K562 (cell line): ENCODE measurements around the gene HBB. TPM values are rescaled to one million over a fixed set of nuclear protein-coding genes. Genes with fewer than 3 reads are reported as not detected.

Experiments used
- ATAC-seq: fragments of 200-7000 bp; cut with Tn5 transposase; 3 replicates; pipeline ENCODE4 v1.9.1; 2020; ENCODE audit warnings: moderate library complexity
- BruUV-seq: library from RNA; stranded (reverse); fragments of 400-500 nt; replicated peaks from 2 replicates; lab custom pipeline; 2021; lab: Mats Ljungman, UMichigan
- CTCF ChIA-PET: fragments of 300-600 bp; formaldehyde crosslinking; extraction: SDS; loops from one replicate; lab custom pipeline; 2021; ENCODE audit warnings: low intra/inter-chr PET ratio; lab: Yijun Ruan, JAX
- POLR2A ChIA-PET: fragments of 300-600, 350-650 bp; sonication (Branson Sonifier 250); formaldehyde crosslinking; extraction: SDS; loops from one replicate; lab custom pipeline; 2021; ENCODE audit warnings: antibody characterized with exemption, inconsistent platforms; lab: Yijun Ruan, JAX
- DNase-seq, 4 experiments: peaks; one replicate each; pipeline versions ENCODE4 v3.0.0 to v3.0.0-alpha.2; 2011 to 2018; ENCODE audit warnings: low spot score in 3 of 4, mixed read lengths in 3 of 4; ENCODE audit errors: extremely low read depth in 1 of 4
- FAIRE-seq: peaks from 2 replicates; lab custom pipeline; 2011; peaks lifted over from hg19 to GRCh38; lab: Jason Lieb, UNC
- H2AFZ ChIP-seq: 2 replicates; pipeline ENCODE4 v1.6.0; 2011; ENCODE audit warnings: low read depth, low read length, control low read depth, inconsistent platforms
- H3K27ac ChIP-seq: fragments of 200-600 bp; 3 replicates; pipeline ENCODE4 v1.8.0; 2011; ENCODE audit warnings: low read depth, mild to moderate bottlenecking, control low read depth, inconsistent platforms, low read length, moderate library complexity, mixed read lengths; ENCODE audit errors: extremely low read depth
- H3K27me3 ChIP-seq, 2 experiments: fragments of 300-600 bp in 1 of 2; 2 replicates in 1 of 2; 3 replicates in 1 of 2; pipeline versions ENCODE4 v1.6.0 to v1.8.0; 2011; ENCODE audit warnings: inconsistent platforms in 2 of 2, low read length in 2 of 2, mild to moderate bottlenecking in 1 of 2, mixed read lengths in 1 of 2, moderate library complexity in 1 of 2; ENCODE audit not compliant: control insufficient read depth in 2 of 2, insufficient read depth in 2 of 2
- H3K36me3 ChIP-seq: fragments of 300-600 bp; 3 replicates; pipeline ENCODE4 v1.8.0; 2011; ENCODE audit warnings: mild to moderate bottlenecking, low read length, inconsistent platforms; ENCODE audit not compliant: control insufficient read depth, insufficient read depth
- H3K4me1 ChIP-seq, 2 experiments: fragments of 200-600 bp in 1 of 2; replicated peaks in 1 of 2; 2 replicates in 1 of 2; 3 replicates in 1 of 2; pipeline versions ENCODE4 v1.5.1 to v1.8.0; 2011; ENCODE audit warnings: inconsistent platforms in 2 of 2, low read length in 2 of 2, mild to moderate bottlenecking in 1 of 2, mixed read lengths in 1 of 2, moderate library complexity in 1 of 2; ENCODE audit not compliant: control insufficient read depth in 2 of 2, insufficient read depth in 2 of 2
- H3K4me2 ChIP-seq: 2 replicates; pipeline ENCODE4 v1.6.1; 2011; ENCODE audit warnings: low read length, control low read depth, inconsistent platforms, mixed read lengths; ENCODE audit not compliant: insufficient read depth
- H3K4me3 ChIP-seq: fragments of 200-600 bp; sonication (generic), shearing (Covaris generic); 2 replicates; pipeline ENCODE4 v1.5.1; 2016; ENCODE audit warnings: control low read depth, inconsistent platforms
- H3K79me2 ChIP-seq: fragments of 200-600 bp; 3 replicates; pipeline ENCODE4 v1.8.0; 2011; ENCODE audit warnings: low read length, inconsistent platforms; ENCODE audit not compliant: control insufficient read depth, insufficient read depth
- H3K9ac ChIP-seq, 2 experiments: 2 replicates each; pipeline versions ENCODE4 v1.6.0 to v1.6.1; 2011; ENCODE audit warnings: low read depth in 2 of 2, low read length in 2 of 2, control low read depth in 1 of 2, inconsistent platforms in 1 of 2, mild to moderate bottlenecking in 1 of 2, mixed read lengths in 1 of 2; ENCODE audit not compliant: insufficient read depth in 1 of 2
- H3K9me1 ChIP-seq: one replicate; pipeline ENCODE4 v1.6.0; 2011; ENCODE audit warnings: inconsistent platforms, mild to moderate bottlenecking, low read length, moderate library complexity; ENCODE audit not compliant: control insufficient read depth, insufficient read depth
- H3K9me3 ChIP-seq: replicated peaks from 2 replicates; pipeline ENCODE4 v1.5.1; 2011; ENCODE audit warnings: low read depth, low read length, inconsistent platforms; ENCODE audit not compliant: control insufficient read depth, insufficient read depth
- H4K20me1 ChIP-seq: replicated peaks from 2 replicates; pipeline ENCODE4 v1.6.1; 2011; ENCODE audit warnings: low read length, inconsistent platforms, mixed read lengths; ENCODE audit not compliant: control insufficient read depth, insufficient read depth
- ARID3A ChIP-seq: IDR thresholded peaks from 2 replicates; pipeline ENCODE4 v1.6.1; 2012; ENCODE audit warnings: low read depth, low read length, improper control_type of control experiment, borderline replicate concordance
- BRCA1 ChIP-seq, 2 experiments: fragments of 450-650 bp in 1 of 2; sonication (generic) in 1 of 2; formaldehyde crosslinking in 1 of 2; IDR thresholded peaks; 2 replicates each; pipeline versions ENCODE4 v1.5.0 to v1.6.1; 2017 to 2020; ENCODE audit warnings: mild to moderate bottlenecking in 1 of 2, missing genetic modification reagents in 1 of 2
- BRF1 ChIP-seq: IDR thresholded peaks from 3 replicates; pipeline ENCODE4 v1.6.1; 2011; ENCODE audit warnings: borderline replicate concordance, mild to moderate bottlenecking; ENCODE audit not compliant: insufficient read length; ENCODE audit errors: extremely low read depth
- CCNT2 ChIP-seq: IDR thresholded peaks from 2 replicates; pipeline ENCODE4 v1.6.1; 2011; ENCODE audit warnings: borderline replicate concordance, low read depth, mild to moderate bottlenecking, moderate library complexity, mixed read lengths, low read length; ENCODE audit not compliant: insufficient read length; ENCODE audit errors: extremely low read depth
- CGGBP1 ChIP-seq: fragments of 250-450 bp; sonication (Bioruptor Pico); IDR thresholded peaks from 2 replicates; pipeline ENCODE4 v1.9.0; 2021; ENCODE audit warnings: mild to moderate bottlenecking
- EWSR1 ChIP-seq: fragments of 450-650 bp; IDR thresholded peaks from 2 replicates; pipeline ENCODE4 v1.6.1; 2018; ENCODE audit warnings: borderline replicate concordance, mild to moderate bottlenecking, low read depth, moderate library complexity; ENCODE audit not compliant: partially characterized antibody
- FOSL1 ChIP-seq: fragments of 200-800 bp; sonication (Bioruptor generic); conservative IDR thresholded peaks from 2 replicates; pipeline ENCODE4 v1.6.1; 2016; ENCODE audit warnings: missing genetic modification characterization, missing compliant biosample characterization
- FOXK1 ChIP-seq: sonication (generic); formaldehyde crosslinking; IDR thresholded peaks from 2 replicates; pipeline ENCODE4 v1.8.0; 2022; ENCODE audit warnings: missing genetic modification reagents, mild to moderate bottlenecking, borderline replicate concordance
- HMG20A ChIP-seq: fragments of 450-650 bp; formaldehyde crosslinking; conservative IDR thresholded peaks from 2 replicates; pipeline ENCODE4 v1.4.0; 2020; ENCODE audit warnings: mild to moderate bottlenecking, mixed read lengths
- NFE2L1 ChIP-seq: fragments of 450-650 bp; IDR thresholded peaks from 2 replicates; pipeline ENCODE4 v1.6.1; 2016; ENCODE audit warnings: missing genetic modification characterization, low read depth, mild to moderate bottlenecking, missing compliant biosample characterization, moderate library complexity, borderline replicate concordance
- NFIC ChIP-seq: fragments of 450-650 bp; IDR thresholded peaks from 2 replicates; pipeline ENCODE4 v1.6.1; 2017; ENCODE audit warnings: mild to moderate bottlenecking, inconsistent platforms
- PKNOX1 ChIP-seq: fragments of 450-650 bp; IDR thresholded peaks from 2 replicates; pipeline ENCODE4 v1.6.1; 2016
- RAD21 ChIP-seq, 2 experiments: fragments of 250-450 bp in 1 of 2; fragments of 450-650 bp in 1 of 2; sonication (Bioruptor Pico) in 1 of 2; formaldehyde crosslinking in 1 of 2; IDR thresholded peaks in 1 of 2; conservative IDR thresholded peaks in 1 of 2; 2 replicates each; pipeline versions ENCODE4 v1.4.0 to v1.8.0; 2020 to 2022; ENCODE audit warnings: mild to moderate bottlenecking in 2 of 2, moderate library complexity in 1 of 2
- SAFB ChIP-seq: fragments of 200-400 bp; formaldehyde crosslinking; IDR thresholded peaks from 2 replicates; pipeline ENCODE4 v1.6.1; 2017; ENCODE audit warnings: low read depth, low read length, borderline replicate concordance
- SMARCA4 ChIP-seq: fragments of 450-650 bp; IDR thresholded peaks from 2 replicates; pipeline ENCODE4 v1.6.1; 2016
- TAF7 ChIP-seq: fragments of 450-650 bp; IDR thresholded peaks from 2 replicates; pipeline ENCODE4 v1.6.1; 2016; ENCODE audit warnings: missing genetic modification characterization, missing compliant biosample characterization
- ZNF143 ChIP-seq: sonication (generic); formaldehyde crosslinking; IDR thresholded peaks from 2 replicates; pipeline ENCODE4 v1.9.0; 2022; ENCODE audit warnings: mild to moderate bottlenecking, missing genetic modification reagents
- ZNF277 ChIP-seq: fragments of 250-450 bp; sonication (Bioruptor Pico); IDR thresholded peaks from 2 replicates; pipeline ENCODE4 v1.8.0; 2022; ENCODE audit warnings: inconsistent platforms, mild to moderate bottlenecking, moderate library complexity, borderline replicate concordance
- ZNF41 ChIP-seq: fragments of 250-450 bp; sonication (Bioruptor Pico); conservative IDR thresholded peaks from 2 replicates; pipeline ENCODE4 v1.4.0; 2020; ENCODE audit warnings: mild to moderate bottlenecking
- in situ Hi-C: fragments of 300-500 bp; cut with MboI; formaldehyde crosslinking; loops from 4 replicates; pipeline ENCODE4 v1.15.0; 2018; ENCODE audit warnings: inconsistent platforms, mixed read lengths
- intact Hi-C: fragments of 100-400 bp; cut with micrococcal nuclease; formaldehyde crosslinking; loops from 2 replicates; pipeline ENCODE4 v1.14.2; 2022
- polyA plus RNA-seq, 8 experiments: library from polyadenylated mRNA; depleted of rRNA in 4 of 8; stranded (reverse) in 5 of 8; unstranded in 3 of 8; fragments of >200 nt; fragmentation: Nextera tagmentation in 2 of 8; fragmentation: Illumina TruSeq in 1 of 8; extraction: Ambion mirVana in 2 of 8; extraction: Trizol in 1 of 8; gene quantifications; 2 replicates each; pipeline versions ENCODE4 v1.2.1 to v1.2.3, GENCODE V29; 2011 to 2014; ENCODE audit warnings: inconsistent platforms in 1 of 8, missing spikeins in 1 of 8
- total RNA-seq, 7 experiments: library from RNA; depleted of rRNA in 6 of 7; stranded (reverse); fragments of >200 nt in 6 of 7; fragmentation: Illumina TruSeq in 2 of 7; extraction: Trizol in 2 of 7; gene quantifications; 2 replicates each; pipeline versions ENCODE4 v1.2.1 to v1.2.3, GENCODE V29; 2011 to 2021; ENCODE audit warnings: low replicate concordance in 1 of 7

The HBB gene
- total and polyA plus RNA-seq, 9 of the 15 experiments (the other 6 are each of a cell fraction or from before 2014, with no cell fraction given): 0.33 to 3.4 (median 1.2) TPM; not detected in 2

- Histone ChIP-seq H3K9ac (no peak overlapping the region), H3K79me2 (peaks cover 42% of the 10 kb centered on the region), H2AFZ (no peak overlapping the region), H3K36me3 (peaks cover 28% of the 10 kb centered on the region), H3K4me3 (no peak overlapping the region), H3K4me1 (peaks cover 0 to 28% of the 10 kb centered on the region in 2 experiments; a peak in 4 of 5 replicates), H3K9me1 (no peaks in the 10 kb centered on the region), H3K9me3 (no peaks in the 10 kb centered on the region), H3K27ac (no peak overlapping the region; the same call in 2 of the 3 replicates), H4K20me1 (no peaks in the 10 kb centered on the region), H3K27me3 (no peaks in the 10 kb centered on the region), H3K4me2 (no peak overlapping the region)
- ChIA-PET CTCF (no interaction called here), POLR2A (interaction anchor here (0.7 to 5.0 kb wide), 7 partner anchors 8 to 135 kb away, joined by 3 to 55 read pairs (median 13); no protein-coding TSS in a partner anchor)
- FAIRE-seq (no peak), DNase-seq (no peak), ATAC-seq (no peak)
- in situ Hi-C loops: no loop called here
- BruUV-seq: no TSS peak
- intact Hi-C loops: no loop called here
- TF ChIP-seq ZNF143 (CRISPR knock-in tag) (no peak), ZNF277 (CRISPR knock-in tag) (no peak), CGGBP1 (peak; percentile 62; the same call in 1 of the 2 replicates), BRCA1 (IDR thresholded peaks at IDR 0.05) (no peak), BRCA1 (CRISPR knock-in tag; IDR thresholded peaks at IDR 0.05) (no peak), BRF1 (no peak), FOXK1 (CRISPR knock-in tag) (no peak), HMG20A (CRISPR knock-in tag) (no peak), SMARCA4 (no peak), EWSR1 (no peak), FOSL1 (tag) (no peak), SAFB (no peak), TAF7 (tag) (no peak), ARID3A (no peak), NFIC (no peak), NFE2L1 (tag) (no peak), PKNOX1 (no peak), RAD21 (CRISPR knock-in tag; conservative IDR thresholded peaks at IDR 0.05 in 1 of 2, IDR thresholded peaks at IDR 0.05 in 1 of 2) (no peak), CCNT2 (no peak), ZNF41 (no peak)
Measured at GRCh38 chr11:5266609-5267008, 39.7 kb upstream of the HBB start.
